ENCODE results near the gene NUP210.

The NUP210 gene

DNA sequence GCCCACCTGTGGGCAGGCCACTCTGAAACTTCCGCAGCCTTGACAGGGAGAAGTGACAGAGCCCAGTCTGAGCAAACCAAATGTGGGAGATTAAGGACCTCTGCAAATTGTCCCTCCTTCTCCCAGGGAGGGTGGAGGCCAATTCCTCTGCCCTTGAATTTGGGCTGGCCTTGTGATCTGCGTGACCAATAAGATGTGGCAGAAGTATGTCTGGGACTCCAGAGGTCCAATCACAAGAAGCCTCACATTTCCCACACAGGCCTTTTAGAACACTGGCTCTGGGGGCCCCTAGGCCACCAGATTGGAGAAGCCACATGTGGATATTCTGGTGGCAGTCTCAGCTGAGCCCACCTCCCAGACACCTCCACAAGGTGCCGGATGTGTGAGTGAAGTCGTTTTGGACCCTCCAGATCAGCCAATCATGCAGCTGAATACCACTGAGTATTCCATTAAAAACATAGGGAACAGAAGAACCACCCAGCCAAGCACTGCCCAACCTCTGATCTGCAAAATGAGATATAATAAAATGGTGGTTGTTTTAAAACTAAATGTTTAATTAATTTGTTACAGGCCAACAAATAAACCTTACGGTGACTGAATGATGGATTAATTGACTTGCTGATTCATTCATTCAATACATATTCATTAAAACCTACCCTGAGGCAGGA, 150.3 kb downstream of the NUP210 start:
- in situ Hi-C loops (cut with MboI; ENCODE audit: low pct_unique_long_range_greater_than_20kb, low sequenced_read_pairs, unreplicated experiment), result no loop called here
- no peak for DNase-seq (ENCODE audit: low spot score)
- TF ChIP-seq, protein P1, sequence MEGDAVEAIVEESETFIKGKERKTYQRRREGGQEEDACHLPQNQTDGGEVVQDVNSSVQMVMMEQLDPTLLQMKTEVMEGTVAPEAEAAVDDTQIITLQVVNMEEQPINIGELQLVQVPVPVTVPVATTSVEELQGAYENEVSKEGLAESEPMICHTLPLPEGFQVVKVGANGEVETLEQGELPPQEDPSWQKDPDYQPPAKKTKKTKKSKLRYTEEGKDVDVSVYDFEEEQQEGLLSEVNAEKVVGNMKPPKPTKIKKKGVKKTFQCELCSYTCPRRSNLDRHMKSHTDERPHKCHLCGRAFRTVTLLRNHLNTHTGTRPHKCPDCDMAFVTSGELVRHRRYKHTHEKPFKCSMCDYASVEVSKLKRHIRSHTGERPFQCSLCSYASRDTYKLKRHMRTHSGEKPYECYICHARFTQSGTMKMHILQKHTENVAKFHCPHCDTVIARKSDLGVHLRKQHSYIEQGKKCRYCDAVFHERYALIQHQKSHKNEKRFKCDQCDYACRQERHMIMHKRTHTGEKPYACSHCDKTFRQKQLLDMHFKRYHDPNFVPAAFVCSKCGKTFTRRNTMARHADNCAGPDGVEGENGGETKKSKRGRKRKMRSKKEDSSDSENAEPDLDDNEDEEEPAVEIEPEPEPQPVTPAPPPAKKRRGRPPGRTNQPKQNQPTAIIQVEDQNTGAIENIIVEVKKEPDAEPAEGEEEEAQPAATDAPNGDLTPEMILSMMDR (IDR thresholded peaks at IDR 0.05; ENCODE audit: extremely low read depth, insufficient read depth, missing control alignments), result no peak

DNA sequence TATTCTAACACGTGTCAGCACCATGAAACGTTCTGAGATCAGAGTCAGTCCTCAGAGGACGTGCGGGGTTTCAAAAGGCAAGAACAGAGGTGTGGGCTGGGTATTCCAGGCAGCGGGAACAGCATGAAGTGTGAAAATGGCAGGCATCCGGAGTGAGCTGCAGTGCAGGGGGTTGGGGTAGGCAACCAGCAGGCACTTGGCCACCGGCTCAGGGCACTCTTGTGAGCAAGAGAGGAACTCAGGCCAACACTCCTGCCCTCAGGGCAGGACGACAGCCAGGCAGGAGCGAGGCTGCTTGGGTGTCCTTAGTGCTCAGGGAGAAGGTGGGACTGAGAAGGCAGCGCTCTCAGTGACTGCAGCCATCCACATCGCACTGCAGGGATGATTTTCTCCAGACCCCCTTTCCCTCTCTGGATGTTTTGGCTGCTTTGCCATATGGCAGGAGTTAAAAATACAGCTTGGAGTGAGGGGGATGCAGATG, 151.1 kb downstream of the NUP210 start:
- TF ChIP-seq, protein P1 (IDR thresholded peaks at IDR 0.05; ENCODE audit: extremely low read depth, insufficient read depth, missing control alignments), result no peak
- in situ Hi-C loops (cut with MboI; ENCODE audit: low pct_unique_long_range_greater_than_20kb, low sequenced_read_pairs, unreplicated experiment), result no loop called here
- DNase-seq (ENCODE audit: low spot score), result no peak

DNA sequence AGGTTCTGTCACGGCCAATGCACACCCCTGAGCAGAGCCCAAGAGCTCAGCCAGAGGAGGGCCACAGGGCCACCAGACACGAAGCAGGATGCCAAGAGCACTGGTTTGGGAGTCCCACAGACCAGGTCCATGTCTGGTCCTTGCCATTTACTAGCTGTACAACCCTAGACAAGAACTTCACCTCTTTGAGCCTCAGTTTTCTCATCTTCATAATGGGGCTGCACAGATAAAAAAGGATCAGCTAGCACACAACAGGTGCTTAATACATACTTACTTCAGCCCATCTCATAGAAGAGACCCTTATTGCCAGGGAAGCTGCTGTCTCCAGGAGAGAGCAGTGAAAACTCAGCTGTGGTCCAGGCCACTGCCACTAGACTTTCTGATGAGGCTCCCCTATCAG, 152.0 kb downstream of the NUP210 start:
- TF ChIP-seq, protein P1 (IDR thresholded peaks at IDR 0.05; ENCODE audit: extremely low read depth, insufficient read depth, missing control alignments), result no peak
- in situ Hi-C loops (cut with MboI; ENCODE audit: low pct_unique_long_range_greater_than_20kb, low sequenced_read_pairs, unreplicated experiment), result no loop called here
- DNase-seq (ENCODE audit: low spot score), result no peak

DNA sequence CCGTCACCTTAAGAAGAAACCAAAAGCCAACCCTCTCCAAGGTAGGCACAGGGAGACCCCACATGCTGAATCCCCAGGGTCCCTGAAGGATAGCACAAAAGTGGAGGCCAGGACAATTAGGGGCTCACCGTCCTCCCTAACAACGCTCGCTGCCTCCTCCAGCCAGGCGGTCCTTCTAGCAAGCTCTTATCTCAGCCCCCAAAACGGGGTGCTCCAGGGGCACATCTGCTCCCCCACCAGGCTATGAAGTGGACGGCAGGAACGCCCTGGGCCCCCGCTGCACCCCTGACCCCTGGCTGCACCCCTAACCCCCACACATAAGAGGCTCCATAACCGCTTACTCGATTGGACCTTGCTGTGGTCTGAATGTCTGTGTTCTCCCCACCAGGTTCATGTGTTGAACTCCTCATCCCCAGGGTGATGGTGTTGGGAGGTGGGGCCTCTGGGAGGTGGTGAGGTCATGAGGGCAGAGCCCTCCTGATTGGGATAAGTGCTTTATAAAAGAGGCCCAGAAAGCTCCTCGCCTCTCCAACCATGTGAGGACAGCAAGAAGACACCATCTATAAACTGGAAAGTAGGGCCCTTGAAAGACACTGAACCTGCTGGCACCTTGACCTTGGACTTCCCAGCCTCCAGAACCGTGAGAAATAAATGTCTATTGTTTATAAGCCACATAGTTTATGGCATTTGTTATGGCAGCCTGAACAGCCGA, 153.3 kb downstream of the NUP210 start:
- DNase-seq (ENCODE audit: low spot score), result no peak
- TF ChIP-seq, protein P1 (IDR thresholded peaks at IDR 0.05; ENCODE audit: extremely low read depth, insufficient read depth, missing control alignments), result no peak
- in situ Hi-C loops (cut with MboI; ENCODE audit: low pct_unique_long_range_greater_than_20kb, low sequenced_read_pairs, unreplicated experiment), result no loop called here
